C4-2B (cell line): ENCODE data around the gene PPP1R7.

Experiments
- CTCF ChIP-seq: fragments of 450-650 bp; conservative IDR thresholded peaks from 2 replicates; pipeline ENCODE4 v1.5.1; 2017; ENCODE audit warnings: mild to moderate bottlenecking
- ZFX ChIP-seq: fragments of 450-650 bp; IDR thresholded peaks from 2 replicates; pipeline ENCODE4 v1.6.1; 2017

GRCh38 chr2:241204490-241204889 is 54.2 kb downstream of the PPP1R7 start:
- TF ChIP-seq CTCF (no peak), ZFX (no peak)
